ENCODE data around the gene RNF144A. TPM values are rescaled to one million over a fixed set of nuclear protein-coding genes. Genes with fewer than 3 reads are reported as not detected.

Gene RNF144A
- total RNA-seq, 1 experiment from 2014 or later, result 9.5 TPM

- ChIA-PET CTCF (no interaction called here), POLR2A (ENCODE audit: unreplicated experiment) (no interaction called here)
- Histone ChIP-seq H3K4me1 (ENCODE audit: insufficient read depth, low read length) (no peaks in the 10 kb centered on the region), H3K9ac (ENCODE audit: low read length) (no peak overlapping the region), H2AFZ (ENCODE audit: low read length) (no peak overlapping the region), H3K9me3 (ENCODE audit: low read length) (no peaks in the 10 kb centered on the region), H3K4me2 (ENCODE audit: low read length) (no peak overlapping the region), H3K36me3 (ENCODE audit: low read depth, low read length) (no peaks in the 10 kb centered on the region), H3K27ac (ENCODE audit: low read length) (no peak overlapping the region), H3K9me2 (replicated peaks; ENCODE audit: low read length) (no peaks in the 10 kb centered on the region), H3K4me3 (ENCODE audit: low read length) (no peak overlapping the region), H3F3A (ENCODE audit: low read length, unreplicated experiment) (no peaks in the 10 kb centered on the region), H3K79me2 (ENCODE audit: low read length) (no peaks in the 10 kb centered on the region), H4K20me1 (ENCODE audit: low read length) (no peaks in the 10 kb centered on the region), H3K27me3 (ENCODE audit: low read length) (0 out of 2 replicates have a peak, but pooled peaks cover 4% of the 10 kb centered on the region)
- DNase-seq (no peak), ATAC-seq (peak; percentile 31; the same call in 1 of the 2 replicates)
- BruUV-seq (replicated peaks), result no TSS peak
- intact Hi-C loops (cut with micrococcal nuclease), result no loop called here
- no peak for TF ChIP-seq CTCF (conservative IDR thresholded peaks at IDR 0.05; ENCODE audit: low read depth, low read length)
- no peak for TF ChIP-seq EZH2phosphoT487 (IDR thresholded peaks at IDR 0.05; ENCODE audit: borderline replicate concordance, low read length)
- TF ChIP-seq EZH2 (IDR thresholded peaks at IDR 0.05; ENCODE audit: low read length, unreplicated experiment), result no peak
These were observed 33.6 kb upstream of the RNF144A start for GRCh38 chr2:6883448-6884122.

GRCh38 chr2:6885551-6885950 is 31.7 kb upstream of the RNF144A start:
- Histone ChIP-seq H2AFZ (ENCODE audit: low read length) (no peak overlapping the region), H3K27ac (ENCODE audit: low read length) (no peak overlapping the region), H3K4me2 (ENCODE audit: low read length) (no peak overlapping the region), H3K4me3 (ENCODE audit: low read length) (no peak overlapping the region), H3K4me1 (ENCODE audit: insufficient read depth, low read length) (no peaks in the 10 kb centered on the region), H3K36me3 (ENCODE audit: low read depth, low read length) (no peaks in the 10 kb centered on the region), H3K9me3 (ENCODE audit: low read length) (no peaks in the 10 kb centered on the region), H3F3A (ENCODE audit: low read length, unreplicated experiment) (no peaks in the 10 kb centered on the region), H3K27me3 (ENCODE audit: low read length) (0 out of 2 replicates have a peak, but pooled peaks cover 4% of the 10 kb centered on the region), H3K79me2 (ENCODE audit: low read length) (no peaks in the 10 kb centered on the region), H3K9me2 (replicated peaks; ENCODE audit: low read length) (no peaks in the 10 kb centered on the region), H3K9ac (ENCODE audit: low read length) (no peak overlapping the region), H4K20me1 (ENCODE audit: low read length) (no peaks in the 10 kb centered on the region)
- BruUV-seq (replicated peaks), result no TSS peak
- ChIA-PET POLR2A (ENCODE audit: unreplicated experiment) (no interaction called here), CTCF (no interaction called here)
- no peak for TF ChIP-seq CTCF (conservative IDR thresholded peaks at IDR 0.05; ENCODE audit: low read depth, low read length)
- no peak for TF ChIP-seq EZH2 (IDR thresholded peaks at IDR 0.05; ENCODE audit: low read length, unreplicated experiment)
- no peak for TF ChIP-seq EZH2phosphoT487 (IDR thresholded peaks at IDR 0.05; ENCODE audit: borderline replicate concordance, low read length)
- ATAC-seq (no peak), DNase-seq (no peak)
- intact Hi-C loops (cut with micrococcal nuclease), result no loop called here

GRCh38 chr2:6885968-6886367 is 31.2 kb upstream of the RNF144A start:
- Histone ChIP-seq H4K20me1 (ENCODE audit: low read length) (no peaks in the 10 kb centered on the region), H3K27ac (ENCODE audit: low read length) (no peak overlapping the region), H2AFZ (ENCODE audit: low read length) (no peak overlapping the region), H3K27me3 (ENCODE audit: low read length) (0 out of 2 replicates have a peak, but pooled peaks cover 4% of the 10 kb centered on the region), H3K9ac (ENCODE audit: low read length) (no peak overlapping the region), H3K36me3 (ENCODE audit: low read depth, low read length) (no peaks in the 10 kb centered on the region), H3K79me2 (ENCODE audit: low read length) (no peaks in the 10 kb centered on the region), H3K9me2 (replicated peaks; ENCODE audit: low read length) (no peaks in the 10 kb centered on the region), H3K4me3 (ENCODE audit: low read length) (no peak overlapping the region), H3K4me2 (ENCODE audit: low read length) (no peak overlapping the region), H3K9me3 (ENCODE audit: low read length) (no peaks in the 10 kb centered on the region), H3F3A (ENCODE audit: low read length, unreplicated experiment) (no peaks in the 10 kb centered on the region), H3K4me1 (ENCODE audit: insufficient read depth, low read length) (no peaks in the 10 kb centered on the region)
- ChIA-PET CTCF (no interaction called here), POLR2A (ENCODE audit: unreplicated experiment) (no interaction called here)
- ATAC-seq (no peak), DNase-seq (no peak)
- TF ChIP-seq EZH2phosphoT487 (IDR thresholded peaks at IDR 0.05; ENCODE audit: borderline replicate concordance, low read length) (no peak), CTCF (conservative IDR thresholded peaks at IDR 0.05; ENCODE audit: low read depth, low read length) (no peak), EZH2 (IDR thresholded peaks at IDR 0.05; ENCODE audit: low read length, unreplicated experiment) (no peak)
- no TSS peak for BruUV-seq (replicated peaks)
- intact Hi-C loops (cut with micrococcal nuclease), result no loop called here
